ENCODE results near the gene CD44.

DNA sequence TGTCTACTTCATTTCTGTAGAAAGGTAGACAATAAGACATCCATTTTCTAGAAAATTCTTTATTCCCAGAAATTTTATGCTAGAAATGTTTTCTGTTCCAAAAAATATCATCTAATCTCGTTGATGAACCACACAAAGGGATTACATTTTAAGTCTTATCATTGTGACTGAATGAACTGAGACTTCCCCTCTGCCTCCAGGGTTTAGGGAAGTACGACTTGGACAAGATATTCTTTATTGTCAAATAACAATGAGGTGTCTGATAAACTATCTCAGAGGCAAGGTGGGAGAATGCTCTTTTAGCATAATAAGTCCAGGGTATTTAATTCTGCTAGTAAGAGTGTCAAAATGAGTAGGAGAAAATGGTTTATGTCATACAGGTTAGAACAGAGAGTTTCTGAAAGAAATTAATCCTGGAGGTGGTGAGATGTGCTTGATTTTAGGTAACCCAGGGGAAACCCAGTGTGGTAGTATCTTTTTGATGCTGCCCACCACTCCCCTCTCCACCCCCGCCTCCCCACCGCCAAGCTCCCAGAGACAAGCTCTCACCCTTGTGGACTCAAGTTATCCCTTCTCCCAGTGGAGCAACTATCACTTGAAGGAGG lies 100.6 kb downstream of the CD44 start:
- TF ChIP-seq JUND (IDR thresholded peaks at IDR 0.05): no peak
- TF ChIP-seq, protein P1, sequence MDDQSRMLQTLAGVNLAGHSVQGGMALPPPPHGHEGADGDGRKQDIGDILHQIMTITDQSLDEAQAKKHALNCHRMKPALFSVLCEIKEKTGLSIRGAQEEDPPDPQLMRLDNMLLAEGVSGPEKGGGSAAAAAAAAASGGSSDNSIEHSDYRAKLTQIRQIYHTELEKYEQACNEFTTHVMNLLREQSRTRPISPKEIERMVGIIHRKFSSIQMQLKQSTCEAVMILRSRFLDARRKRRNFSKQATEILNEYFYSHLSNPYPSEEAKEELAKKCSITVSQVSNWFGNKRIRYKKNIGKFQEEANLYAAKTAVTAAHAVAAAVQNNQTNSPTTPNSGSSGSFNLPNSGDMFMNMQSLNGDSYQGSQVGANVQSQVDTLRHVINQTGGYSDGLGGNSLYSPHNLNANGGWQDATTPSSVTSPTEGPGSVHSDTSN (IDR thresholded peaks at IDR 0.05): no peak
